ENCODE data around the gene ZNF524.

- TF ChIP-seq POLR2A (IDR thresholded peaks at IDR 0.05; ENCODE audit: low read depth, low read length) (no peak), POLR2AphosphoS5 (IDR thresholded peaks at IDR 0.05; ENCODE audit: low read depth, low read length) (no peak)
Measured at GRCh38 chr19:55619286-55619685, 19.2 kb downstream of the ZNF524 start.

Data from GM12892 (cell line).